ENCODE results near the gene PRKG1. TPM values are rescaled to one million over a fixed set of nuclear protein-coding genes. Genes with fewer than 3 reads are reported as not detected.

PRKG1 gene
- total RNA-seq, 4 donors from 2014 or later = 1.2 to 6.5 (median 2.7) TPM

DNA sequence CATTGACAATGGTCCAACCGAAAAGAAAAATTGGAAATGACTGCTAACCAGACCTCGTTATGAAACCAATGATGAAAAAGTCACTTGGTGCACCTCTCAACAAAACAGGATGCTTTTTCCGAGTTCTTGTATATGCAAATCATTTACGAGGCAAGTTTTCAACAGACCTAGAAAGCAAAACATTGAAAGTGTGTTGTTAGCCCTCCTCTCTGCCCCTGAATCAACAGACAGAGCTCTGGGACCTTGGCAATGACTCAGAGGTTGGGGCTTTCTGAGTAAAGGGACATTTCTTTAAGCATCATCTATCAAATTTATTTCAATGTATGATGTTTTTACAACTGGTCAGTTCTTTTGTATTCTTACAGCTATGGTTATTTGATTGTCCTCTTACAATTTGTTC lies 1223.5 kb downstream of the PRKG1 start:
- DNase-seq (ENCODE audit: low spot score in 2 of 2) = no peak
- no peaks in the 10 kb centered on the region for H3K9me3 ChIP-seq
- 71% methylated on average over 4 of the region's 4 CpGs for WGBS
- H3K36me3 ChIP-seq = no peaks in the 10 kb centered on the region
- H3K4me1 ChIP-seq = no peaks in the 10 kb centered on the region
- H3K4me3 ChIP-seq = no peak overlapping the region
- H3K27ac ChIP-seq = no peak overlapping the region
- TF ChIP-seq EP300 (IDR thresholded peaks at IDR 0.05) (no peak), CTCF (IDR thresholded peaks at IDR 0.05) (no peak), POLR2AphosphoS5 (IDR thresholded peaks at IDR 0.05) (no peak)
- H3K27me3 ChIP-seq = no peaks in the 10 kb centered on the region

DNA sequence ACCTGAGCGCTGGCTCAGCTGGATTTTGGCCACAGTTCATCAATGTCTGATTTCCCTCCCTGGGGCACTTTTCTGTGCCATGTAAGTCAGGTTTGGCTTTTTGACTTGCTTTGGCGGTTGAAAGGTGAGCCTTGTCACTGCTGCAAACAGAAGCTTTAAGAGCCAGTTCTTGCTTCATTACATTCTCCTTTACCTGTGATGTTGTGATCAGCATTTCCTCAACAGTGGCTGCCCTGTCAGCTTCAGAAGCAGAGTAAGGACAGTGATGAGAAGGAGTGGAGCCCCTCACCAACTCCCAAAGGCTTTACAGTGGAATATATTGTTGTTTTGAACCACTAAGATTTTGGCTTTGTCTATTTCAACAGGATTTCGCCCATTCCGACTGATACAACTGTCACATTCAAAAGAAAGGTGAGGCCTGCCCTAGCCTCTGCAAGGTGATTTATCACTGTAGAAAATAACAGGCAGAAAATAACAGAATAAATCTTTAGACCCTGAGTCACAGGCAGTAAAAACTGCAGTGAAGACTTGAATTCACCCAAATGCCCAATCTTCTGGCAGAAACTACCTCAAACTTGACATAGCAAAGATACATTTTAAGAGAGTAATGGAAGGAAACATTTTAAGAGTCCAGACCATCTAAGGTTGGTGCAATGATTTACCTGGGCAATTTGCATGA lies 1226.5 kb downstream of the PRKG1 start:
- H3K36me3 ChIP-seq = no peaks in the 10 kb centered on the region
- H3K9me3 ChIP-seq = no peaks in the 10 kb centered on the region
- no peak overlapping the region for H3K27ac ChIP-seq
- H3K27me3 ChIP-seq = no peaks in the 10 kb centered on the region
- TF ChIP-seq EP300 (IDR thresholded peaks at IDR 0.05) (no peak), CTCF (IDR thresholded peaks at IDR 0.05) (no peak), POLR2A (IDR thresholded peaks at IDR 0.05) (no peak), POLR2AphosphoS5 (IDR thresholded peaks at IDR 0.05) (no peak)
- H3K4me3 ChIP-seq = no peak overlapping the region
- WGBS = 63% methylated on average over 4 of the region's 4 CpGs
- no peaks in the 10 kb centered on the region for H3K4me1 ChIP-seq
- DNase-seq (ENCODE audit: low spot score in 2 of 2) = no peak

DNA sequence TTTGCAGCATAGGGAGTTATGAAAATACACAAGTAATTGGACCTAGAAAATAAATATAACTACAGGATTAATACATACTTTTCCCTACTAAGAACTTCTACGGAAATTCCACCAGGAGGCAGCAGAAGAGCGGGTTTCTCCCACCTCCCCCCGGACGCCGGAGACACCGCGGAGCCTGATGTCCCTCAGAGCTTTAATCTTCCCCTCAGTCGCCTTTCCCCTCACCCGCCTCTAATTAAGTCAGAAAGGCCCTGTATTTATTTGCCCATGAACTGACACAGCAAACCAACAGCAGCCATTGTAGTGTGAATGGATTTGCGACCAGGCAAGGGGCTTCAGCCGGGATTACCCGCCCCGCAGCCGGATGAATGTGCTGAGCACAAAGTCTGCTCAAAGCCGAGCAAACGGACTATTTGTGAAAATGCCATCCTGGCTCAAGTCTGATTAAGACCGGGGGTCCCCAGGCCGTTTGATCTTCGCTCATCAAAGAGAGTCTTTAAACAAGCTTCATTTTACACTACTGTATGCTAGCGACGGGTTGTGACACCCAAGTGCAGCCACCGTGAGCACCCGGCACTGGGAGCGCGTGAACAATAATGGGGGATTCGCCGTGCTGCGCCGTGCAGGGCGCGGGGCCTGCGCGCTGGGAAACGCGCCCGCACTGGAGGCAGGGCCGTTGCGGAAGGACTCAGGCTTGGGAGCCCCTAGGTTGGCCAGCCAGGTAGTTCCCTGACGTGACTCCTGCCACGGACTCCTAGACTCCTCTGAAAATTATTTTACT lies 1234.2 kb downstream of the PRKG1 start:
- TF ChIP-seq POLR2AphosphoS5 (IDR thresholded peaks at IDR 0.05) (no peak), EP300 (IDR thresholded peaks at IDR 0.05) (no peak), CTCF (IDR thresholded peaks at IDR 0.05) (peak; percentile 35 to 52), POLR2A (IDR thresholded peaks at IDR 0.05) (no peak)
- peaks cover 24% of the 10 kb centered on the region for H3K27me3 ChIP-seq
- peaks cover 14% of the 10 kb centered on the region for H3K4me1 ChIP-seq
- H3K4me3 ChIP-seq = peak overlapping the region; percentile 42
- 9% methylated on average over 33 of the region's 40 CpGs for WGBS
- H3K36me3 ChIP-seq = no peaks in the 10 kb centered on the region
- DNase-seq (ENCODE audit: low spot score in 2 of 2) = peak; percentile 65 to 83
- H3K27ac ChIP-seq = no peak overlapping the region
- no peaks in the 10 kb centered on the region for H3K9me3 ChIP-seq

GRCh38 chr10:52312942-52313255 lies 1238.6 kb downstream of the PRKG1 start:
- Histone ChIP-seq H3K9me3 (no peaks in the 10 kb centered on the region), H3K36me3 (no peaks in the 10 kb centered on the region), H3K4me1 (peaks cover 28% of the 10 kb centered on the region), H3K27me3 (peaks cover 41% of the 10 kb centered on the region), H3K4me3 (peak overlapping the region; percentile 52), H3K27ac (no peak overlapping the region)
- no peak for TF ChIP-seq CTCF (IDR thresholded peaks at IDR 0.05)
- no peak for DNase-seq (ENCODE audit: low spot score in 2 of 2)
- WGBS = 17% methylated on average over 3 of the region's 3 CpGs

- WGBS = 7% methylated on average over 26 of the region's 26 CpGs
- no peaks in the 10 kb centered on the region for H3K36me3 ChIP-seq
- TF ChIP-seq POLR2AphosphoS5 (IDR thresholded peaks at IDR 0.05) (no peak), POLR2A (IDR thresholded peaks at IDR 0.05) (no peak), CTCF (IDR thresholded peaks at IDR 0.05) (no peak), EP300 (IDR thresholded peaks at IDR 0.05) (no peak)
- peak overlapping the region; percentile 52 for H3K4me3 ChIP-seq
- H3K4me1 ChIP-seq = peaks cover 23% of the 10 kb centered on the region
- H3K27ac ChIP-seq = no peak overlapping the region
- DNase-seq (ENCODE audit: low spot score in 2 of 2) = peak in 1 of 2 donors; percentile 77
- peaks cover 39% of the 10 kb centered on the region for H3K27me3 ChIP-seq
- H3K9me3 ChIP-seq = no peaks in the 10 kb centered on the region
Measured at GRCh38 chr10:52313256-52313932, 1239.1 kb downstream of the PRKG1 start.
